ENCODE results near the gene CIT.
"Not testable (repeated sequence)": the region's sequence is repeated elsewhere in the genome, so short reads cannot be mapped to it uniquely, and the experiment has no call there.

Gene CIT

GRCh38 chr12:119669744-119670472 is 207.2 kb downstream of the CIT start:
- no peak for DNase-seq

- DNase-seq: no peak
Observed at GRCh38 chr12:119668324-119668841, 208.7 kb downstream of the CIT start.

- peak; percentile 93 for DNase-seq
Observed at GRCh38 chr12:119667577-119668323, 209.4 kb downstream of the CIT start, which contains the start of gene PRKAB1. TSS of gene PRKAB1 (plus strand) at chr12:119668133. CDS start at chr12:119668245, 112 bp downstream.

GRCh38 chr12:119666900-119667576 is 210.1 kb downstream of the CIT start:
- no peak for DNase-seq

GRCh38 chr12:119666226-119666795 is 210.8 kb downstream of the CIT start:
- DNase-seq: no peak

GRCh38 chr12:119665164-119665929 is 211.8 kb downstream of the CIT start:
- no peak for DNase-seq

GRCh38 chr12:119664642-119665041 is 212.5 kb downstream of the CIT start:
- DNase-seq: no peak

GRCh38 chr12:119661882-119662281 is 215.2 kb downstream of the CIT start:
- DNase-seq: no peak

GRCh38 chr12:119660076-119660475 is 217.0 kb downstream of the CIT start:
- DNase-seq: no peak

GRCh38 chr12:119659289-119659897 is 217.7 kb downstream of the CIT start:
- peak; percentile 39 for DNase-seq

- not testable (repeated sequence) for DNase-seq
Observed at GRCh38 chr12:119658166-119658565, 219.0 kb downstream of the CIT start.

- DNase-seq: not testable (repeated sequence)
Observed at GRCh38 chr12:119657001-119657400, 220.1 kb downstream of the CIT start.

GRCh38 chr12:119652665-119653064 is 224.5 kb downstream of the CIT start:
- DNase-seq: no peak

- DNase-seq: no peak
Observed at GRCh38 chr12:119649202-119649808, 227.8 kb downstream of the CIT start.

- DNase-seq: no peak
Observed at GRCh38 chr12:119645535-119646059, 231.5 kb downstream of the CIT start.

GRCh38 chr12:119644930-119645329 is 232.2 kb downstream of the CIT start:
- no peak for DNase-seq

- no peak for DNase-seq
Observed at GRCh38 chr12:119642986-119643385, 234.1 kb downstream of the CIT start.

Data from activated T-cell treated with anti-CD3 and anti-CD28 coated beads, Interleukin-2, amount 50 U/mL, for 1 hour (primary cell).